ENCODE results near the gene PPID. TPM values are rescaled to one million over a fixed set of nuclear protein-coding genes. Genes with fewer than 3 reads are reported as not detected.

PPID gene
- total RNA-seq, 1 donor from 2014 or later = 27.8 TPM

GRCh38 chr4:158768555-158769174, 45.5 kb upstream of the PPID start, which contains the start of gene FNIP2:
TSS of gene FNIP2 (plus strand) at chr4:158769026. CDS start at chr4:158769213, 187 bp downstream.
- TF ChIP-seq EZH2 (IDR thresholded peaks at IDR 0.05; ENCODE audit: insufficient read depth, low read length) (no peak), CTCF (IDR thresholded peaks at IDR 0.05; ENCODE audit: insufficient read depth, low read depth, low read length) (no peak)
- Histone ChIP-seq H3K79me2 (ENCODE audit: insufficient read depth, low read length) (peaks cover 46% of the 10 kb centered on the region), H3K27ac (ENCODE audit: low read depth, low read length) (peak within 1 kb of the TSS; percentile 84), H4K20me1 (ENCODE audit: insufficient read depth, low read length) (peaks cover 21% of the 10 kb centered on the region), H3K9me3 (ENCODE audit: insufficient read depth, low read depth, low read length) (no peaks in the 10 kb centered on the region), H3K27me3 (ENCODE audit: insufficient read depth, low read length) (no peaks in the 10 kb centered on the region), H3K4me1 (ENCODE audit: insufficient read depth, low read length) (peaks cover 12% of the 10 kb centered on the region), H2AFZ (ENCODE audit: low read depth, low read length) (peak within 1 kb of the TSS; percentile 89), H3K4me2 (ENCODE audit: low read length) (peak within 1 kb of the TSS; percentile 95), H3K9ac (ENCODE audit: low read length) (peak within 1 kb of the TSS; percentile 98), H3K4me3 (ENCODE audit: insufficient read depth, low read depth, low read length) (peak within 1 kb of the TSS; percentile 74), H3K36me3 (ENCODE audit: insufficient read depth, low read length) (no peaks in the 10 kb centered on the region)
- DNase-seq (ENCODE audit: low read depth) (peak; percentile 61), FAIRE-seq (no peak)
- Mint-ChIP-seq H3K4me1 (ENCODE audit: low read depth, unreplicated experiment) (peaks cover 10% of the 10 kb centered on the region), H3K9me3 (ENCODE audit: unreplicated experiment) (no peaks in the 10 kb centered on the region), H3K4me3 (ENCODE audit: unreplicated experiment) (peak within 1 kb of the TSS; percentile 99), H3K36me3 (ENCODE audit: low read depth, unreplicated experiment) (no peaks in the 10 kb centered on the region), H3K27ac (ENCODE audit: unreplicated experiment) (peak within 1 kb of the TSS; percentile 92), H3K27me3 (ENCODE audit: low read depth, unreplicated experiment) (no peaks in the 10 kb centered on the region)

- Mint-ChIP-seq H3K4me3 (ENCODE audit: unreplicated experiment) (peak overlapping the region; percentile 91), H3K27ac (ENCODE audit: unreplicated experiment) (no peak overlapping the region), H3K4me1 (ENCODE audit: low read depth, unreplicated experiment) (peaks cover 8% of the 10 kb centered on the region), H3K36me3 (ENCODE audit: low read depth, unreplicated experiment) (no peaks in the 10 kb centered on the region), H3K9me3 (ENCODE audit: unreplicated experiment) (no peaks in the 10 kb centered on the region), H3K27me3 (ENCODE audit: low read depth, unreplicated experiment) (no peaks in the 10 kb centered on the region)
- H3K9ac ChIP-seq (ENCODE audit: low read length) = no peak overlapping the region
- FAIRE-seq (no peak), DNase-seq (ENCODE audit: low read depth) (no peak)
- no peaks in the 10 kb centered on the region for H3K9me3 ChIP-seq (ENCODE audit: insufficient read depth, low read depth, low read length)
- H3K27me3 ChIP-seq (ENCODE audit: insufficient read depth, low read length) = no peaks in the 10 kb centered on the region
- H3K79me2 ChIP-seq (ENCODE audit: insufficient read depth, low read length) = peaks cover 34% of the 10 kb centered on the region
- peaks cover 12% of the 10 kb centered on the region for H3K4me1 ChIP-seq (ENCODE audit: insufficient read depth, low read length)
- H4K20me1 ChIP-seq (ENCODE audit: insufficient read depth, low read length) = peaks cover 21% of the 10 kb centered on the region
- H2AFZ ChIP-seq (ENCODE audit: low read depth, low read length) = no peak overlapping the region
- H3K36me3 ChIP-seq (ENCODE audit: insufficient read depth, low read length) = no peaks in the 10 kb centered on the region
- no peak overlapping the region for H3K4me2 ChIP-seq (ENCODE audit: low read length)
- H3K27ac ChIP-seq (ENCODE audit: low read depth, low read length) = no peak overlapping the region
- TF ChIP-seq EZH2 (IDR thresholded peaks at IDR 0.05; ENCODE audit: insufficient read depth, low read length) (no peak), CTCF (IDR thresholded peaks at IDR 0.05; ENCODE audit: insufficient read depth, low read depth, low read length) (no peak)
- no peak overlapping the region for H3K4me3 ChIP-seq (ENCODE audit: insufficient read depth, low read depth, low read length)
These were observed 44.3 kb upstream of the PPID start for GRCh38 chr4:158767451-158767850.

GRCh38 chr4:158766434-158767044, 43.3 kb upstream of the PPID start:
- TF ChIP-seq EZH2 (IDR thresholded peaks at IDR 0.05; ENCODE audit: insufficient read depth, low read length) (no peak), CTCF (IDR thresholded peaks at IDR 0.05; ENCODE audit: insufficient read depth, low read depth, low read length) (no peak)
- Histone ChIP-seq H3K79me2 (ENCODE audit: insufficient read depth, low read length) (peaks cover 24% of the 10 kb centered on the region), H3K27me3 (ENCODE audit: insufficient read depth, low read length) (no peaks in the 10 kb centered on the region), H3K4me1 (ENCODE audit: insufficient read depth, low read length) (peaks cover 12% of the 10 kb centered on the region), H3K36me3 (ENCODE audit: insufficient read depth, low read length) (no peaks in the 10 kb centered on the region), H3K4me2 (ENCODE audit: low read length) (no peak overlapping the region), H2AFZ (ENCODE audit: low read depth, low read length) (no peak overlapping the region), H3K27ac (ENCODE audit: low read depth, low read length) (no peak overlapping the region), H3K4me3 (ENCODE audit: insufficient read depth, low read depth, low read length) (no peak overlapping the region), H4K20me1 (ENCODE audit: insufficient read depth, low read length) (peaks cover 18% of the 10 kb centered on the region), H3K9ac (ENCODE audit: low read length) (no peak overlapping the region), H3K9me3 (ENCODE audit: insufficient read depth, low read depth, low read length) (no peaks in the 10 kb centered on the region)
- peaks cover 5% of the 10 kb centered on the region for H3K4me1 Mint-ChIP-seq (ENCODE audit: low read depth, unreplicated experiment)
- FAIRE-seq (no peak), DNase-seq (ENCODE audit: low read depth) (no peak)
- H3K36me3 Mint-ChIP-seq (ENCODE audit: low read depth, unreplicated experiment) = no peaks in the 10 kb centered on the region
- no peak overlapping the region for H3K27ac Mint-ChIP-seq (ENCODE audit: unreplicated experiment)
- no peaks in the 10 kb centered on the region for H3K27me3 Mint-ChIP-seq (ENCODE audit: low read depth, unreplicated experiment)
- no peak overlapping the region for H3K4me3 Mint-ChIP-seq (ENCODE audit: unreplicated experiment)
- no peaks in the 10 kb centered on the region for H3K9me3 Mint-ChIP-seq (ENCODE audit: unreplicated experiment)

Measured in astrocyte (in vitro differentiated cells and primary cell).